ENCODE data around the gene SLC35D3. TPM values are rescaled to one million over a fixed set of nuclear protein-coding genes. Genes with fewer than 3 reads are reported as not detected.
"Not testable (repeated sequence)": the region's sequence is repeated elsewhere in the genome, so short reads cannot be mapped to it uniquely, and the experiment has no call there.

SLC35D3 gene
- total RNA-seq, 4 donors from 2014 or later = not detected

DNA sequence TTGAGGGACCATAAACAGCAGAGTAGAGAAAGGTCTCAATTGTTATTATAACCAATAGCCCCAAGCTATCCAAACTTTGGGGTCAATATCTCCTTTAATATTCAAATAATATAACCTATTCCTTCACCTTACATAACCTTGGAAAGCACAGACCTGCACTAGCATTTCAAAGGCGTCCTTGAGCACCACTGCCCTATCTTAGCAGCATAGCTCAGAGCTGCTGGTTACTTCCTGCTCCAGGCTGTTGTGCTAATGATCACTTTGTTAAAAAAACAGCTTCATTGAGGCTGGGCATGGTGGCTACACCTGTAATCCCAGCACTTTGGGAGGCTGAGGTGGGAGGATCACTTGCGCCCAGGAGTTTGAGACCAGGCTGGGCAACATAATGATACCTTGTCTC lies 10.5 kb downstream of the SLC35D3 start:
- DNase-seq (ENCODE audit: low spot score in 2 of 2) = no peak
- H3K36me3 ChIP-seq = no peaks in the 10 kb centered on the region
- TF ChIP-seq EP300 (IDR thresholded peaks at IDR 0.05) (no peak), POLR2A (IDR thresholded peaks at IDR 0.05) (no peak)
- TF ChIP-seq, protein P1, sequence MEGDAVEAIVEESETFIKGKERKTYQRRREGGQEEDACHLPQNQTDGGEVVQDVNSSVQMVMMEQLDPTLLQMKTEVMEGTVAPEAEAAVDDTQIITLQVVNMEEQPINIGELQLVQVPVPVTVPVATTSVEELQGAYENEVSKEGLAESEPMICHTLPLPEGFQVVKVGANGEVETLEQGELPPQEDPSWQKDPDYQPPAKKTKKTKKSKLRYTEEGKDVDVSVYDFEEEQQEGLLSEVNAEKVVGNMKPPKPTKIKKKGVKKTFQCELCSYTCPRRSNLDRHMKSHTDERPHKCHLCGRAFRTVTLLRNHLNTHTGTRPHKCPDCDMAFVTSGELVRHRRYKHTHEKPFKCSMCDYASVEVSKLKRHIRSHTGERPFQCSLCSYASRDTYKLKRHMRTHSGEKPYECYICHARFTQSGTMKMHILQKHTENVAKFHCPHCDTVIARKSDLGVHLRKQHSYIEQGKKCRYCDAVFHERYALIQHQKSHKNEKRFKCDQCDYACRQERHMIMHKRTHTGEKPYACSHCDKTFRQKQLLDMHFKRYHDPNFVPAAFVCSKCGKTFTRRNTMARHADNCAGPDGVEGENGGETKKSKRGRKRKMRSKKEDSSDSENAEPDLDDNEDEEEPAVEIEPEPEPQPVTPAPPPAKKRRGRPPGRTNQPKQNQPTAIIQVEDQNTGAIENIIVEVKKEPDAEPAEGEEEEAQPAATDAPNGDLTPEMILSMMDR (IDR thresholded peaks at IDR 0.05) = no peak
- H3K27ac ChIP-seq = no peak overlapping the region
- WGBS, 2 donors = 97 to 98% methylated on average over 2 of the region's 2 CpGs
- H3K4me3 ChIP-seq = no peak overlapping the region
- no peaks in the 10 kb centered on the region for H3K4me1 ChIP-seq
- no peaks in the 10 kb centered on the region for H3K9me3 ChIP-seq
- H3K27me3 ChIP-seq = peaks cover 0 to 8% of the 10 kb centered on the region in 2 donors

DNA sequence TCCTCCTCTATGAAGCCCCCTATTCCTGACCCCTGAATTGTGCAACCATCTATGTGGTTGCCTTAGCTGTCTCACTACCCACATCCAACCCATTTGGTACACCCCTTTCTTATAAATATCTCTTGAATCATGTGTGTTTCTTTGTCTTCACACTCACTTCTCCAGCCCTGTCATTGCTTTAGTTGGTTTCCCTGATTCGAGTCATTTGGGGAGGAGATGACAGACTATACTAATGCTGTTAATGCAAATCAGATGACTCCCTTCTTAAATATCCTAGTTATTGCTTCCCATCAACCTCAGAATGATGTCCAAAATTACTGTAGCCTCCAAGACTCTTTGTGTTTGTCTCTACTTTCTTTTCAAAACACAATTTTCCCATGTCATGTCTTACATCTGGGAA lies 23.0 kb downstream of the SLC35D3 start:
- Histone ChIP-seq H3K9me3 (no peaks in the 10 kb centered on the region), H3K36me3 (no peaks in the 10 kb centered on the region), H3K27me3 (peaks cover 0 to 5% of the 10 kb centered on the region in 2 donors), H3K27ac (no peak overlapping the region), H3K4me3 (no peak overlapping the region), H3K4me1 (no peaks in the 10 kb centered on the region)
- TF ChIP-seq, protein P1 (IDR thresholded peaks at IDR 0.05) = no peak
- TF ChIP-seq POLR2A (IDR thresholded peaks at IDR 0.05) = no peak
- TF ChIP-seq EP300 (IDR thresholded peaks at IDR 0.05) = no peak
- 64 to 68% methylated on average over 1 of the region's 1 CpG for WGBS, 2 donors
- no peak for DNase-seq (ENCODE audit: low spot score in 2 of 2)

DNA sequence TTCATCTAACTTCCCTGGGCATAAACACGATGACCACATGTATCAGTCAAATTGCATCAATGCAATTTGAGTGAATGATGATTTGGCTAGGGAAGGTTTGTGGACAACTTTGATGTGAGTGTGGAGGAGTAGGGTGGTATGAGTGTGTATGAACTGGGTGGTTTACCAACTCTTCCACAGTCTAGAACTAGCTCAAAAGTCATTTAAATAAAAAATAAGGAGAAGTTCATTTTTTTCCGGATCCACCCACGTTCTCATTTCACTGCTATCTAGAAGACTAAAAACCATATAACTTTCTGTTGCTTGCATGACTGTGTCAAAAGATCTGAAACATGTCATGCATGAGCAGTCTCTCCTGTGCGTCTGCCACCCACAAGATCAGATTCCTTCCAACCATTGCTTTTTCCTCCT lies 23.6 kb downstream of the SLC35D3 start:
- no peaks in the 10 kb centered on the region for H3K9me3 ChIP-seq
- 69 to 84% methylated on average over 4 of the region's 4 CpGs for WGBS, 2 donors
- no peaks in the 10 kb centered on the region for H3K4me1 ChIP-seq
- no peak overlapping the region for H3K4me3 ChIP-seq
- H3K27ac ChIP-seq = no peak overlapping the region
- H3K36me3 ChIP-seq = no peaks in the 10 kb centered on the region
- DNase-seq (ENCODE audit: low spot score in 2 of 2) = no peak
- TF ChIP-seq, protein P1 (IDR thresholded peaks at IDR 0.05) = no peak
- TF ChIP-seq POLR2A (IDR thresholded peaks at IDR 0.05) (no peak), EP300 (IDR thresholded peaks at IDR 0.05) (no peak)
- H3K27me3 ChIP-seq = peaks cover 0 to 5% of the 10 kb centered on the region in 2 donors

DNA sequence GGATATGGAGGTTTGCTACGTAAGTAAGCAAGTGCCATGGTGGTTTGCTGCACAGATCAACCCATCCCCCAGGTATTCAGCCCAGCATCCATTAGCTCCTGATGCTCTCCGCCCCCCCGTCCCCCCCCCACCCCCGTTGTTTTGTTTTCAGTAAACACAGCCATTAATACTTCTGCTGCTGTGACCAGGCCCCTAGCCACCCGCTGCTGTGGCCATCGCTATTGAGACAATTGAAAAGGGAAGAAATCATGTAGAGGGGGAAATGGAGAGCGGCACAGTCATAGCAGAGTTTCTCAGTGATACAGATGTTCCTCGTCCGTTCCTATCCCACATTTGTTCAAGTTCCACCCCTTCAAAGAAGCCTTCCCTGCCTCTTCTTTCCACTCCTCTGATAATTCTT lies 24.9 kb downstream of the SLC35D3 start:
- Histone ChIP-seq H3K36me3 (no peaks in the 10 kb centered on the region), H3K9me3 (no peaks in the 10 kb centered on the region), H3K27me3 (peaks cover 0 to 5% of the 10 kb centered on the region in 2 donors), H3K4me3 (no peak overlapping the region), H3K27ac (no peak overlapping the region), H3K4me1 (no peaks in the 10 kb centered on the region)
- TF ChIP-seq POLR2A (IDR thresholded peaks at IDR 0.05) (no peak), EP300 (IDR thresholded peaks at IDR 0.05) (no peak)
- TF ChIP-seq, protein P1 (IDR thresholded peaks at IDR 0.05) = no peak
- DNase-seq (ENCODE audit: low spot score in 2 of 2) = no peak
- WGBS, 2 donors = 39 to 48% methylated on average over 9 of the region's 9 CpGs

DNA sequence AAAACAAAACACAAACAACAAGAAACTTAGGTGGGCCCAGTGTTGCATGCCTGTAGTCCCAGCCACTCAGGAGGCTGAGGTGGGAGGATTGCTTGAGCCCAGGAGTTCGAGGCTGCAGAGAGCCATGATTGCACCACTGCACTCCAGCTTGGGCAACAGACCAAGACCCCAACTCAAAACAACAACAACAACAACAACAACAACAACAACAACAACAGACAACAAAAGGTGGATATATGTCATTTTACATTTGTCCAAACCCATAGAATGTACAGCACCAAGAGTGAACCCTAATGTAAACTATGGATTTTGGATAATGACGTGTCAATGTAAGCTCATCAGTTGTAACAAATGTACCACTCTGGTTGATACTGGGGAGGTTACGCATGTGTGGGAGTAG lies 27.9 kb downstream of the SLC35D3 start:
- H3K36me3 ChIP-seq, H3K4me3 ChIP-seq: not testable (repeated sequence)
- 93 to 95% methylated on average over 3 of the region's 3 CpGs for WGBS, 2 donors

More for the DNA sequence above, 27.9 kb downstream of the SLC35D3 start:
- not testable (repeated sequence) for H3K27me3 ChIP-seq; DNase-seq (ENCODE audit: low spot score in 2 of 2); H3K27ac ChIP-seq; H3K9me3 ChIP-seq; H3K4me1 ChIP-seq
